Lung (tissue), 16 donors: Measurements from ENCODE around the gene RNF215. TPM values are rescaled to one million over a fixed set of nuclear protein-coding genes. Genes with fewer than 3 reads are reported as not detected.

Source experiments
- ATAC-seq: fragments of 200-7000 bp; cut with Tn5 transposase; one replicate; pipeline ENCODE4 v1.9.1; 2020; ENCODE audit warnings: moderate number of reproducible peaks; ENCODE audit not compliant: insufficient read depth, low FRiP score
- DNase-seq, 3 donors: peaks; one replicate each; pipeline ENCODE4 v3.0.0-alpha.2; 2013 to 2017
- H3K27ac ChIP-seq, 2 donors: one replicate each; pipeline ENCODE4 v1.5.1; 2013; ENCODE audit warnings: mild to moderate bottlenecking in 2 of 2, moderate library complexity in 2 of 2, control low read depth in 1 of 2, inconsistent platforms in 1 of 2, low read depth in 1 of 2, low read length in 1 of 2
- H3K27me3 ChIP-seq, 3 donors: one replicate each; pipeline ENCODE4 v1.5.1; 2013; ENCODE audit warnings: low read length in 2 of 3; ENCODE audit not compliant: control insufficient read depth in 3 of 3, insufficient read depth in 3 of 3
- H3K36me3 ChIP-seq, 4 donors: one replicate each; pipeline ENCODE4 v1.5.1; 2013; ENCODE audit warnings: low read length in 4 of 4, mild to moderate bottlenecking in 1 of 4, moderate library complexity in 1 of 4; ENCODE audit not compliant: control insufficient read depth in 4 of 4, insufficient read depth in 4 of 4
- H3K4me1 ChIP-seq, 5 donors: one replicate each; pipeline ENCODE4 v1.5.1; 2013; ENCODE audit warnings: low read length in 5 of 5, mild to moderate bottlenecking in 2 of 5, moderate library complexity in 1 of 5; ENCODE audit not compliant: control insufficient read depth in 5 of 5, insufficient read depth in 5 of 5
- H3K4me3 ChIP-seq: one replicate; pipeline ENCODE4 v1.5.1; 2013; ENCODE audit warnings: mild to moderate bottlenecking, control low read depth, moderate library complexity
- H3K9ac ChIP-seq, 2 donors: one replicate each; pipeline ENCODE4 v1.5.1; 2013; ENCODE audit warnings: low read length in 2 of 2, control low read depth in 1 of 2; ENCODE audit not compliant: insufficient read depth in 1 of 2
- H3K9me3 ChIP-seq, 4 donors: one replicate each; pipeline ENCODE4 v1.5.1; 2013; ENCODE audit warnings: low read length in 3 of 4, mild to moderate bottlenecking in 1 of 4, moderate library complexity in 1 of 4; ENCODE audit not compliant: control insufficient read depth in 4 of 4, insufficient read depth in 3 of 4
- CTCF ChIP-seq: IDR thresholded peaks from 2 replicates; pipeline ENCODE4 v1.5.1; 2012; ENCODE audit warnings: mild to moderate bottlenecking; ENCODE audit errors: control extremely low read depth, extremely low read depth
- WGBS, 2 donors: extraction: QIAGEN DNeasy Blood & Tissue Kit; methylation state at CpG; one replicate each; pipeline ENCODE4 v1.1.7; 2013; 5-methylcytosine and 5-hydroxymethylcytosine counted together
- long read RNA-seq, 5 donors: transcript quantifications; one replicate each; lab custom pipeline, GENCODE V29; 2026
- polyA plus RNA-seq, 2 donors: library from polyadenylated mRNA; stranded (reverse); fragments of 200-250 nt; gene quantifications; one replicate each; pipeline ENCODE4 v1.2.1, GENCODE V29; 2013
- total RNA-seq, 2 donors: library from RNA; depleted of rRNA in 1 of 2; stranded (reverse); fragments of >200 nt in 1 of 2; gene quantifications; one replicate each; pipeline ENCODE4 v1.2.1, GENCODE V29; 2014 to 2021
- donor health status: control.
- donor health status: control.
- donor health status: Bipolar disorder and iron deficiency.
- donor health status: healthy.
- donor health status: DM: yes; HTN: yes; CAD: no.

Gene RNF215
- total RNA-seq (10 to 100 TPM in 1 of 2 donors, 1 to 10 TPM in 1; 8.5 to 19.7 TPM), polyA plus RNA-seq (10 to 100 TPM in 1 of 2 donors, 1 to 10 TPM in 1; 8.9 to 10.4 TPM)
- long read RNA-seq, donor 1, partial matches to known transcripts: 5 of 10 reads
- long read RNA-seq, donor 1, other reads (novel, unspliced or antisense): 0 of 10 reads
- long read RNA-seq, donor 2, partial matches to known transcripts: 0 of 2 reads
- long read RNA-seq, donor 2, other reads (novel, unspliced or antisense): 0 of 2 reads
- long read RNA-seq, donor 3, partial matches to known transcripts: 0 of 3 reads
- long read RNA-seq, donor 3, other reads (novel, unspliced or antisense): 0 of 3 reads
- long read RNA-seq, donor 4, partial matches to known transcripts: 0 of 1 reads
- long read RNA-seq, donor 4, other reads (novel, unspliced or antisense): 0 of 1 reads
- long read RNA-seq, donor 5, partial matches to known transcripts: 0 of 6 reads
- long read RNA-seq, donor 5, other reads (novel, unspliced or antisense): 0 of 6 reads

GRCh38 chr22:30386960-30387827 is at the start of gene RNF215:
Gene RNF215 (minus strand): TSS chr22:30387411. CDS start chr22:30387313, 98 bp downstream.
- Histone ChIP-seq H3K9ac (peak within 1 kb of the TSS; percentile 37 to 80), H3K4me1 (peaks cover 0 to 10% (median 0%) of the 10 kb centered on the region in 5 donors), H3K27me3 (no peaks in the 10 kb centered on the region), H3K9me3 (peaks cover 0 to 4% (median 0%) of the 10 kb centered on the region in 4 donors), H3K4me3 (peak within 1 kb of the TSS; percentile 77), H3K27ac (peak within 1 kb of the TSS; percentile 81 to 82), H3K36me3 (peaks cover 0 to 12% (median 4%) of the 10 kb centered on the region in 4 donors)
- peak; percentile 95 for ATAC-seq
- peak; percentile 90 for TF ChIP-seq CTCF
- 0 to 2% methylated on average over 51 to 95 of the region's 95 CpGs for WGBS, 2 donors
- DNase-seq: peak; percentile 85 to 90 (median 89)

DNA sequence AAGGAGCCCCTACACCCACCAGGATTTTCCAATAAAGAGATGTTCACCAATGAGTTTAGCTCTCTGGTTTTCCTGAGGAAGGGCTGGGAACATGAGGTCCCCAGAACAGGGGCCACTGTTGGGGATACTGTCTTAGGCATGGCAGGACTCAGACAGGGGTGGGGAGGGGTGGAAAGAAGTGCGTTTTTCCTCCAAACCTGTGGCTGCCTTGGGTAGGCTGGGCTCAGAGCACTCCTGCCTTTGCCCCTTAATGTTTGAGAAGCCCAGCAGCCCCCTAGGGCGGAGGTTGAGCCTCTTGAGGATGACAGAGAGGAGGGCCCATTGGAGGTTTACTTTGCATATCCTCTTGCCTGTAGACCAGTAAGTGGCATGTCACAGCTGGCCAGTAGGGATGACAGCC is 49.0 kb upstream of the RNF215 start:
- H3K4me3 ChIP-seq: no peak overlapping the region
- peaks cover 0 to 3% (median 0%) of the 10 kb centered on the region in 5 donors for H3K4me1 ChIP-seq
- peak overlapping the region in 1 of 2 donors; percentile 61 for H3K27ac ChIP-seq
- no peaks in the 10 kb centered on the region for H3K36me3 ChIP-seq
- DNase-seq (peak; percentile 20 to 49 (median 30)), ATAC-seq (no peak)
- peaks cover 0 to 6% (median 0%) of the 10 kb centered on the region in 4 donors for H3K9me3 ChIP-seq
- no peak overlapping the region for H3K9ac ChIP-seq
- WGBS, 2 donors: 82 to 100% methylated on average over 2 of the region's 2 CpGs
- no peak for TF ChIP-seq CTCF
- no peaks in the 10 kb centered on the region for H3K27me3 ChIP-seq

GRCh38 chr22:30435674-30436126 is 48.5 kb upstream of the RNF215 start:
- Histone ChIP-seq H3K36me3 (no peaks in the 10 kb centered on the region), H3K27ac (peak overlapping the region in 1 of 2 donors; percentile 61), H3K27me3 (no peaks in the 10 kb centered on the region), H3K4me1 (peaks cover 0 to 3% (median 0%) of the 10 kb centered on the region in 5 donors), H3K4me3 (no peak overlapping the region), H3K9me3 (peaks cover 0 to 6% (median 0%) of the 10 kb centered on the region in 4 donors), H3K9ac (no peak overlapping the region)
- DNase-seq: no peak
- TF ChIP-seq CTCF: no peak
- ATAC-seq: no peak
- WGBS, 2 donors: 57 to 69% methylated on average over 6 of the region's 6 CpGs
